PFSK-1 (cell line): Measurements from ENCODE around the gene TMEM43.

ENCODE experiments used
- FOXP2 ChIP-seq: optimal IDR thresholded peaks from 2 replicates; pipeline ENCODE3; 2011; ENCODE audit warnings: borderline replicate concordance, control low read depth, inconsistent platforms; ENCODE audit not compliant: insufficient read depth; ENCODE audit errors: extremely low read length, extremely low read depth
- POLR2AphosphoS5 ChIP-seq: IDR thresholded peaks from 2 replicates; pipeline ENCODE4 v1.6.1; 2012; ENCODE audit warnings: low read depth, mild to moderate bottlenecking, control low read depth, low read length, moderate library complexity
- SIN3A ChIP-seq: IDR thresholded peaks from 2 replicates; pipeline ENCODE4 v1.6.1; 2012; ENCODE audit warnings: mild to moderate bottlenecking, low read length, moderate library complexity, borderline replicate concordance; ENCODE audit not compliant: insufficient read depth
- TAF1 ChIP-seq: IDR thresholded peaks from 2 replicates; pipeline ENCODE4 v1.6.1; 2012; ENCODE audit warnings: low read length, control low read depth, borderline replicate concordance; ENCODE audit not compliant: insufficient read depth
- TF ChIP-seq, protein P1 (sequence below), 2 experiments: IDR thresholded peaks; 2 replicates each; pipeline versions ENCODE4 v1.6.1 to v1.8.0; 2011 to 2012; ENCODE audit warnings: low read depth in 2 of 2, low read length in 2 of 2, control low read depth in 1 of 2, inconsistent platforms in 1 of 2, mild to moderate bottlenecking in 1 of 2, moderate library complexity in 1 of 2; ENCODE audit not compliant: insufficient read depth in 1 of 2

TMEM43 gene

DNA sequence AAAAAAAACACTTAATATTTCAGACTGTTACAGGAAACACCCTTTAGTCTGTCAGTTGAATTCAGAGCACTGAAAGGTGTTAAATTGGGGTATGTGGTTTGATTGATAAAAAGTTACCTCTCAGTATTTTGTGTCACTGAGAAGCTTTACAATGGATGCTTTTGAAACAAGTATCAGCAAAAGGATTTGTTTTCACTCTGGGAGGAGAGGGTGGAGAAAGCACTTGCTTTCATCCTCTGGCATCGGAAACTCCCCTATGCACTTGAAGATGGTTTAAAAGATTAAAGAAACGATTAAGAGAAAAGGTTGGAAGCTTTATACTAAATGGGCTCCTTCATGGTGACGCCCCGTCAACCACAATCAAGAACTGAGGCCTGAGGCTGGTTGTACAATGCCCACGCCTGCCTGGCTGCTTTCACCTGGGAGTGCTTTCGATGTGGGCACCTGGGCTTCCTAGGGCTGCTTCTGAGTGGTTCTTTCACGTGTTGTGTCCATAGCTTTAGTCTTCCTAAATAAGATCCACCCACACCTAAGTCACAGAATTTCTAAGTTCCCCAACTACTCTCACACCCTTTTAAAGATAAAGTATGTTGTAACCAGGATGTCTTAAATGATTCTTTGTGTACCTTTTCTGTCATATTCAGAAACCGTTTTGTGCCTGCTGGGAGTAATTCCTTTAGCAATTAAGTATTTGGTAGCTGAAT is 17.9 kb downstream of the TMEM43 start:
- TF ChIP-seq SIN3A (no peak), POLR2AphosphoS5 (no peak), TAF1 (no peak), FOXP2 (no peak)
- TF ChIP-seq, protein P1, sequence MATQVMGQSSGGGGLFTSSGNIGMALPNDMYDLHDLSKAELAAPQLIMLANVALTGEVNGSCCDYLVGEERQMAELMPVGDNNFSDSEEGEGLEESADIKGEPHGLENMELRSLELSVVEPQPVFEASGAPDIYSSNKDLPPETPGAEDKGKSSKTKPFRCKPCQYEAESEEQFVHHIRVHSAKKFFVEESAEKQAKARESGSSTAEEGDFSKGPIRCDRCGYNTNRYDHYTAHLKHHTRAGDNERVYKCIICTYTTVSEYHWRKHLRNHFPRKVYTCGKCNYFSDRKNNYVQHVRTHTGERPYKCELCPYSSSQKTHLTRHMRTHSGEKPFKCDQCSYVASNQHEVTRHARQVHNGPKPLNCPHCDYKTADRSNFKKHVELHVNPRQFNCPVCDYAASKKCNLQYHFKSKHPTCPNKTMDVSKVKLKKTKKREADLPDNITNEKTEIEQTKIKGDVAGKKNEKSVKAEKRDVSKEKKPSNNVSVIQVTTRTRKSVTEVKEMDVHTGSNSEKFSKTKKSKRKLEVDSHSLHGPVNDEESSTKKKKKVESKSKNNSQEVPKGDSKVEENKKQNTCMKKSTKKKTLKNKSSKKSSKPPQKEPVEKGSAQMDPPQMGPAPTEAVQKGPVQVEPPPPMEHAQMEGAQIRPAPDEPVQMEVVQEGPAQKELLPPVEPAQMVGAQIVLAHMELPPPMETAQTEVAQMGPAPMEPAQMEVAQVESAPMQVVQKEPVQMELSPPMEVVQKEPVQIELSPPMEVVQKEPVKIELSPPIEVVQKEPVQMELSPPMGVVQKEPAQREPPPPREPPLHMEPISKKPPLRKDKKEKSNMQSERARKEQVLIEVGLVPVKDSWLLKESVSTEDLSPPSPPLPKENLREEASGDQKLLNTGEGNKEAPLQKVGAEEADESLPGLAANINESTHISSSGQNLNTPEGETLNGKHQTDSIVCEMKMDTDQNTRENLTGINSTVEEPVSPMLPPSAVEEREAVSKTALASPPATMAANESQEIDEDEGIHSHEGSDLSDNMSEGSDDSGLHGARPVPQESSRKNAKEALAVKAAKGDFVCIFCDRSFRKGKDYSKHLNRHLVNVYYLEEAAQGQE (IDR thresholded peaks at IDR 0.05; ENCODE audit: insufficient read depth in 1 of 2, low read depth in 2 of 2, low read length in 2 of 2), result no peak

DNA sequence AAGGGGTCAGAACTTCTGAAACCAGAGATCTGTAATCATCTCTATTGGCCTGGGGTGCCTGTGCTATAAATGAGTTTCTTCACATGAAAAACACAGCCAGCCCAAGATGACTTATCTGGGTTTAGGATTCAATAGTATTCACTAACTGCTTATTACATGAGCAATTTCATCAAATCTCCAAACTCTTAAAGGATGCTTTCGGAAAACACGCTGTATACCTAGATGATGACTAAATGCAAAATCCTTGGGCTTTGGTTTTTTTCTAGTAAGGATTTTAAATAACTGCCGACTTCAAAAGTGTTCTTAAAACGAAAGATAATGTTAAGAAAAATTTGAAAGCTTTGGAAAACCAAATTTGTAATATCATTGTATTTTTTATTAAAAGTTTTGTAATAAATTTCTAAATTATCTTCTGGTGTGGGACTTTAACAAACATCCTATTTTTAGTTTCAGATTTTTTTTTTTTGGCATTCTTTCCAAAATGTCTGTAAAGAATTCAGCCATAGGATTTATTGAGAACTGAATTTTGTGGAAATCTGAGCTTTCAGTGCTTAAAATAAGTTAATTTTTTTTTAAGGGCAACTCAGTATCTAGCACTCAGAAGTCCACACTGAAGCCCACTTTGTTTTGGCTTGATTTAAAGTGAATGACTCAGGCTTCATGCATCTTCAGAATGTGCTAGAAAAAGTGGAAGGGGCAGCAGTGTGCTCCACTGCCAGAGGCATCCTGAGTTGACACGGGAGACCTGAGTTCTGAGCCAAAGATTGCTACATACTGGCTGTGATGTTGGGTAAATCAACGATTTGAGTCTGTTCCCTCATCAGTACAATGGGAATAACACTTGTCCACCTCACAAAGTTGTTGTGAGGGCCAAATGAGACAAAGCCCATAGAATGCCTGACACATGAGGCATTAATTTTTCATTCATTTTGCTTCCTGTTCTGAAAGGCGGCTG is 18.7 kb downstream of the TMEM43 start:
- TF ChIP-seq POLR2AphosphoS5 (peak; percentile 33; the same call in 1 of the 2 replicates), TAF1 (no peak), FOXP2 (no peak)

DNA sequence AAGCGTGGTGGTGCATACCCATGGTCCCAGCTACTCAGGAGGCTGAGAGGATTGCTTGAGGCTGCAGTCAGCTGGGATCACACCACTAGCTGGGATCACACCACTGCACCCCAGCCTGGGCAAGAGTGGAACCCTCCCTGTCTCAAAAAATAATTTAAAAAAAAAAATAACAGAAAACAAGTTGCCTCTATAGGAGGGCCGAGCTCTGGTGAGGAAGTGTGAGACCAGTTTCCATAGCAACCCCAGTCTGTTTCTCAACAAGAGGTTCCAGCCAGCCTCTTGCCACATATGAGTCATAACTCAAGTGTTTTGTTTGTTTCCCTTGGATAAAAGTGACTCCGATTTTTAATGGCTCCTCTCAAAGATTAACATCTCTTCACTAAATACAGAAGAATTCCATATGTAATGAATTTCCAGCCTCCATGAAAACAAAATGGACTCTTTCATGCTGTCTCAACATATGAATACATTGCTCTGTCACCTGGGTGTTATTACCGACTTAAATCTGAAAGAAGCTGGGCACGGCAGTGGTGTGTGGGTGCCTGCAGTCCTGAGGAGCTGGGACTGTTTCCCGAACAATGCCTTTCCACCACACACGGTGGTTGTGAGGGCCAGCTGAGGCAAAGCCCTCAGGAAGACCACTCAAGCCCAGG is 19.7 kb downstream of the TMEM43 start:
- no peak for TF ChIP-seq SIN3A
- TF ChIP-seq TAF1, result no peak
- TF ChIP-seq FOXP2, result no peak
- no peak for TF ChIP-seq POLR2AphosphoS5
- TF ChIP-seq, protein P1 (IDR thresholded peaks at IDR 0.05; ENCODE audit: insufficient read depth in 1 of 2, low read depth in 2 of 2, low read length in 2 of 2), result no peak

DNA sequence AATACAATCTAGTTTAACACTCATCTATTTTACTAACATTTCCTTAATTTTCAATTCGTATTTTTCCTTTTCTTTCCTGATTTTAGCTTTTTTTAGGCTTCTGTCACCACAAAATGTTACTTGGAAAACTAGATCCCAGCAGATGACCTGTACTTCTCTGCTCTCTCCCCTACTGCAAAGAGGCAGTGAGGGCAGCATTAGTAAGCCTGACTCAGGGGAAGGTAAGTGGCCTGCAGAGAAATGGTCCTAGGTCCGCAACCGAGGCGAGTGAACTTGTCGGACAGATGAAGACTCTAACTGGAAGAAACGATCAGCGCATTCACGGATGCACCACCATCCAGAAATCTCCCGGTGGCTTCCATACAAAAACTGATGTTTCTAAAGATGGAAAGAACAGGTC is 20.4 kb downstream of the TMEM43 start:
- TF ChIP-seq TAF1 (no peak), SIN3A (no peak), POLR2AphosphoS5 (no peak), FOXP2 (no peak)
- TF ChIP-seq, protein P1 (IDR thresholded peaks at IDR 0.05; ENCODE audit: insufficient read depth in 1 of 2, low read depth in 2 of 2, low read length in 2 of 2), result no peak

DNA sequence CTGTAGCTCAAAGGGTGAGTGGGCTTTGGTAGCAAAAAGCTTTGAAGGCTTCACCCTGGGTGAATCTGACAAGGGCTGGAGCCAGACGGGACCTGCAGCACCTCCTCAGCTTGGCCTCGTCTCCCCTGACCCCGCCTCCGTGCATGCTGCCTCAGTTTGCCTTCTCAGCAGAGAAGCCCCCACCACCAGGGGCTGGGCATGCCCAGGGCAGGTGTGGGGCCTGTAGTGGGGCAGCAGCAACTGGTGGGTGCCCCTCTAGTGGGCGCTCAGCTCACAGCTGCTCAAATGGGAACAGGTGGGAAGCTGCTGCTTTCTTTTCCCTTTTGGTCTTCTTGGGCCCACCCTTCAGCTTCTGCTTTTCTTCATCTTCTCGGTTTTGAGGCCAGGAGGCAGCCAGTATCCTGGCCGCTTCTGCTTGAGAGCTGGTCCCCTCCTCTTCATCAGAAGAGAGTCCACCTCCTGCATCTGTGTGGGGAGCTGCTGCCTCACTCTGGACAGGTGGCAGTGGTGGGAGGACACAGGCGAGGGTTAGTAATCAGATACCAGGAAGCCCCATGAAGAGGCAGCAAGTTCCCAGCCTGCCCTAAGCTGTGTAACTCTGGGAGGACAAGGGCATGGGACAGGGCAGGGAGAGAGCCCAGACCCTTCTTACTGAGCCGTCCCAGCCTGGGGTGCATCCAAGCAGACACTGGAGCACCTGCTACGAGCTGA is 21.0 kb downstream of the TMEM43 start:
- TF ChIP-seq TAF1, result no peak
